WTC11 (cell line): Measurements from ENCODE around the gene CAMKMT.

Experiments used
- ATF3 ChIP-seq: sonication (generic); formaldehyde crosslinking; conservative IDR thresholded peaks from 2 replicates; pipeline ENCODE4 v1.8.1; 2022; ENCODE audit warnings: mild to moderate bottlenecking, missing genetic modification reagents
- CTCF ChIP-seq: fragments of 200-600 bp; IDR thresholded peaks from 2 replicates; pipeline ENCODE4 v1.8.0; 2022; ENCODE audit warnings: antibody characterized with exemption
- IRF2 ChIP-seq: sonication (generic); formaldehyde crosslinking; IDR thresholded peaks from 2 replicates; pipeline ENCODE4 v1.8.0; 2022; ENCODE audit warnings: low read depth, missing genetic modification reagents, borderline replicate concordance

- TF ChIP-seq CTCF (no peak), ATF3 (CRISPR knock-in tag) (no peak), IRF2 (no peak)
These were observed 442.9 kb downstream of the CAMKMT start for GRCh38 chr2:44804406-44805265.
